Liver (tissue), 9 donors: Measurements from ENCODE around the gene DCXR. TPM values are rescaled to one million over a fixed set of nuclear protein-coding genes. Genes with fewer than 3 reads are reported as not detected.

Source experiments
- DNase-seq: peaks from one replicate; pipeline ENCODE4 v3.0.0-alpha.2; 2017; ENCODE audit warnings: low spot score
- H3K27ac ChIP-seq, 2 donors: one replicate each; pipeline ENCODE4 v1.7.0; 2013; ENCODE audit warnings: inconsistent platforms in 2 of 2, low read length in 2 of 2, control low read depth in 1 of 2, low read depth in 1 of 2, mild to moderate bottlenecking in 1 of 2
- H3K27me3 ChIP-seq, 4 donors: one replicate each; pipeline versions ENCODE4 v1.6.1 to v1.7.0; 2013; ENCODE audit warnings: low read length in 3 of 4, inconsistent platforms in 1 of 4, mild to moderate bottlenecking in 1 of 4, moderate library complexity in 1 of 4; ENCODE audit not compliant: control insufficient read depth in 4 of 4, insufficient read depth in 4 of 4
- H3K36me3 ChIP-seq, 4 donors: one replicate each; pipeline versions ENCODE4 v1.6.1 to v1.7.0; 2013; ENCODE audit warnings: low read length in 3 of 4, mild to moderate bottlenecking in 3 of 4, low read depth in 1 of 4, moderate library complexity in 1 of 4; ENCODE audit not compliant: control insufficient read depth in 4 of 4, insufficient read depth in 3 of 4
- H3K4me1 ChIP-seq, 4 donors: one replicate each; pipeline versions ENCODE4 v1.6.1 to v1.7.0; 2013; ENCODE audit warnings: low read length in 3 of 4, mild to moderate bottlenecking in 3 of 4, moderate library complexity in 1 of 4; ENCODE audit not compliant: control insufficient read depth in 4 of 4, insufficient read depth in 4 of 4
- H3K4me3 ChIP-seq, 3 donors: one replicate each; pipeline versions ENCODE4 v1.6.1 to v1.7.0; 2013; ENCODE audit warnings: low read length in 3 of 3, control low read depth in 1 of 3, low read depth in 1 of 3, mild to moderate bottlenecking in 1 of 3
- H3K9ac ChIP-seq, 2 donors: one replicate each; pipeline ENCODE4 v1.7.0; 2013; ENCODE audit warnings: low read length in 2 of 2, mild to moderate bottlenecking in 2 of 2, moderate library complexity in 2 of 2, control low read depth in 1 of 2, low read depth in 1 of 2
- H3K9me3 ChIP-seq, 4 donors: one replicate each; pipeline versions ENCODE4 v1.6.1 to v1.7.0; 2013; ENCODE audit warnings: low read length in 3 of 4; ENCODE audit not compliant: control insufficient read depth in 4 of 4
- ATF3 ChIP-seq: IDR thresholded peaks from 2 replicates; pipeline ENCODE4 v1.6.1; 2016; ENCODE audit warnings: antibody characterized with exemption
- CTCF ChIP-seq: fragments of 150-350 bp; IDR thresholded peaks from 2 replicates; pipeline ENCODE4 v1.5.1; 2017; ENCODE audit warnings: improper control_type of control experiment, low read depth, low read length; ENCODE audit not compliant: missing input control
- EGR1 ChIP-seq, 2 donors: IDR thresholded peaks; 2 replicates each; pipeline ENCODE4 v1.6.1; 2016 to 2018; ENCODE audit warnings: antibody characterized with exemption in 2 of 2, low read depth in 2 of 2
- GABPA ChIP-seq, 2 donors: IDR thresholded peaks in 1 of 2; conservative IDR thresholded peaks in 1 of 2; 2 replicates each; pipeline ENCODE4 v1.6.1; 2016; ENCODE audit warnings: antibody characterized with exemption in 2 of 2, mild to moderate bottlenecking in 1 of 2, moderate library complexity in 1 of 2
- HNF4A ChIP-seq, 2 donors: conservative IDR thresholded peaks; 2 replicates each; pipeline ENCODE4 v1.6.1; 2016; ENCODE audit warnings: antibody characterized with exemption in 2 of 2, mild to moderate bottlenecking in 2 of 2
- HNF4G ChIP-seq: IDR thresholded peaks from 2 replicates; pipeline ENCODE4 v1.6.1; 2016; ENCODE audit warnings: antibody characterized with exemption
- JUND ChIP-seq, 2 donors: IDR thresholded peaks; 2 replicates each; pipeline ENCODE4 v1.6.1; 2016; ENCODE audit warnings: antibody characterized with exemption in 2 of 2
- NR2F2 ChIP-seq: IDR thresholded peaks from 2 replicates; pipeline ENCODE4 v1.6.1; 2016; ENCODE audit warnings: antibody characterized with exemption
- RAD21 ChIP-seq, 2 donors: IDR thresholded peaks; 2 replicates each; pipeline ENCODE4 v1.6.1; 2016; ENCODE audit warnings: antibody characterized with exemption in 2 of 2, mild to moderate bottlenecking in 2 of 2
- REST ChIP-seq: IDR thresholded peaks from 2 replicates; pipeline ENCODE4 v1.6.1; 2016; ENCODE audit warnings: antibody characterized with exemption, mild to moderate bottlenecking
- RXRA ChIP-seq, 2 donors: IDR thresholded peaks; 2 replicates each; pipeline ENCODE4 v1.6.1; 2017 to 2018; ENCODE audit warnings: antibody characterized with exemption in 2 of 2, mild to moderate bottlenecking in 1 of 2
- TAF1 ChIP-seq: conservative IDR thresholded peaks from 2 replicates; pipeline ENCODE4 v1.6.1; 2016; ENCODE audit warnings: antibody characterized with exemption, mild to moderate bottlenecking
- YY1 ChIP-seq: IDR thresholded peaks from 2 replicates; pipeline ENCODE4 v1.6.1; 2016; ENCODE audit warnings: antibody characterized with exemption, mild to moderate bottlenecking
- ZBTB33 ChIP-seq: IDR thresholded peaks from 2 replicates; pipeline ENCODE4 v1.6.1; 2016; ENCODE audit warnings: antibody characterized with exemption
- WGBS: extraction: QIAGEN DNeasy Blood & Tissue Kit; methylation state at CpG from one replicate; pipeline ENCODE4 v1.1.7; 2013; 5-methylcytosine and 5-hydroxymethylcytosine counted together
- polyA plus RNA-seq, 2 donors: library from polyadenylated mRNA; stranded (reverse) in 1 of 2; unstranded in 1 of 2; fragments of 200-250 nt in 1 of 2; fragments of >200 nt in 1 of 2; fragmentation: Nextera tagmentation in 1 of 2; extraction: Ambion mirVana in 1 of 2; gene quantifications; one replicate each; pipeline versions ENCODE4 v1.2.1 to v1.2.3, GENCODE V29; 2013 to 2015
- total RNA-seq, 2 donors: library from RNA; depleted of rRNA; stranded (reverse); fragments of >200 nt; gene quantifications; one replicate each; pipeline ENCODE4 v1.2.3, GENCODE V29; 2014
- donor health status: healthy.
- donor health status: healthy.
- donor health status: healthy.
- donor health status: healthy.
- donor health status: healthy.

The DCXR gene
- total and polyA plus RNA-seq, 4 donors = 58.6 to 1,190 (median 585) TPM

- H3K4me1 ChIP-seq = peaks cover 4 to 28% (median 18%) of the 10 kb centered on the region in 4 donors
- no peak for DNase-seq
Observed at GRCh38 chr17:82016875-82017459, 20.5 kb downstream of the DCXR start.

GRCh38 chr17:82016061-82016874 lies 21.2 kb downstream of the DCXR start:
- H3K4me3 ChIP-seq = no peak overlapping the region
- H3K9ac ChIP-seq = no peak overlapping the region
- no peaks in the 10 kb centered on the region for H3K27me3 ChIP-seq
- H3K9me3 ChIP-seq = no peaks in the 10 kb centered on the region
- H3K36me3 ChIP-seq = peaks cover 0 to 5% (median 2%) of the 10 kb centered on the region in 4 donors
- DNase-seq = no peak
- no peak overlapping the region for H3K27ac ChIP-seq
- H3K4me1 ChIP-seq = peaks cover under 1 to 21% (median 11%) of the 10 kb centered on the region in 4 donors
- WGBS = 94% methylated on average over 28 of the region's 28 CpGs
- TF ChIP-seq EGR1 (IDR thresholded peaks at IDR 0.05; ENCODE audit: low read depth in 2 of 2) = no peak
- TF ChIP-seq TAF1 = no peak
- no peak for TF ChIP-seq ATF3
- TF ChIP-seq HNF4A (conservative IDR thresholded peaks at IDR 0.05) = no peak
- TF ChIP-seq REST = no peak
- no peak for TF ChIP-seq GABPA (IDR thresholded peaks at IDR 0.05 in 1 of 2, conservative IDR thresholded peaks at IDR 0.05 in 1 of 2)
- no peak for TF ChIP-seq YY1
- TF ChIP-seq ZBTB33 = no peak
- no peak for TF ChIP-seq NR2F2

More at GRCh38 chr17:82016875-82017459, 20.5 kb downstream of the DCXR start:
- Histone ChIP-seq H3K27ac (no peak overlapping the region), H3K36me3 (peaks cover 0 to 2% (median 0%) of the 10 kb centered on the region in 4 donors), H3K4me3 (no peak overlapping the region), H3K9me3 (no peaks in the 10 kb centered on the region), H3K9ac (no peak overlapping the region), H3K27me3 (no peaks in the 10 kb centered on the region)
- whole genome bisulfite sequencing = 90% methylated on average over 24 of the region's 24 CpGs
- no peak for TF ChIP-seq EGR1 (IDR thresholded peaks at IDR 0.05; ENCODE audit: low read depth in 2 of 2)
- TF ChIP-seq NR2F2 = no peak
- no peak for TF ChIP-seq RXRA (IDR thresholded peaks at IDR 0.05)
- no peak for TF ChIP-seq CTCF
- no peak for TF ChIP-seq ATF3
- TF ChIP-seq HNF4G = no peak
- TF ChIP-seq JUND (IDR thresholded peaks at IDR 0.05) = no peak
- no peak for TF ChIP-seq RAD21 (IDR thresholded peaks at IDR 0.05)
- TF ChIP-seq ZBTB33 = no peak
